Activated CD4-positive, alpha-beta T cell treated with anti-CD3 and anti-CD28 coated beads, Interleukin-2, amount 50 U/mL, for 16 hours (primary cell): ENCODE results near the gene KRT73.

Experiments
- DNase-seq: peaks from one replicate; pipeline ENCODE4 v3.0.0-alpha.2; 2020

Gene KRT73

GRCh38 chr12:52618216-52618615 lies at the start of gene KRT73:
TSS of gene KRT73 (minus strand) at chr12:52618559. CDS start at chr12:52618524, 35 bp downstream.
- DNase-seq = no peak

- DNase-seq = no peak
Measured at GRCh38 chr12:52667931-52668330, 49.6 kb upstream of the KRT73 start.

GRCh38 chr12:52667509-52667908 lies 49.1 kb upstream of the KRT73 start:
- DNase-seq = no peak

- no peak for DNase-seq
Measured at GRCh38 chr12:52666471-52666870, 48.1 kb upstream of the KRT73 start.

DNA sequence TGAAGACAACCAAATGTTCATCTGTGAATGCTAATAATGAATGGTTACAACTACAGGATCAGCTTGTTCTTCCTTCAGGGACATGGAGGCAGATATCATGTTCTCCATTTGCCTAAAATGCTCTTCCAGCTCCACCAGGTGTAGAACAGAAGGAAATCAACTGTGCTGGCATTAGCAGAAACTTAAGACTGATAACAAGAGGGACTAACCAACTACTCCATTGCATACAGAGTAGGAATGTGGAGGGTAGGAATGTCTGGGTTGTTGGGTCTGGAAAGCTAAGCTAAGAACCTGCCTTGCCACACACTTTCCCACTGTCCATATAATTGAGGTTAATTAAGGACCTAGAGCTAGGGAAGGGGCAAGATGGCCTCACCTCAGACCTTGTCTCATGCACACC lies 45.1 kb upstream of the KRT73 start:
- no peak for DNase-seq

GRCh38 chr12:52662918-52663229 lies 44.5 kb upstream of the KRT73 start:
- no peak for DNase-seq

DNA sequence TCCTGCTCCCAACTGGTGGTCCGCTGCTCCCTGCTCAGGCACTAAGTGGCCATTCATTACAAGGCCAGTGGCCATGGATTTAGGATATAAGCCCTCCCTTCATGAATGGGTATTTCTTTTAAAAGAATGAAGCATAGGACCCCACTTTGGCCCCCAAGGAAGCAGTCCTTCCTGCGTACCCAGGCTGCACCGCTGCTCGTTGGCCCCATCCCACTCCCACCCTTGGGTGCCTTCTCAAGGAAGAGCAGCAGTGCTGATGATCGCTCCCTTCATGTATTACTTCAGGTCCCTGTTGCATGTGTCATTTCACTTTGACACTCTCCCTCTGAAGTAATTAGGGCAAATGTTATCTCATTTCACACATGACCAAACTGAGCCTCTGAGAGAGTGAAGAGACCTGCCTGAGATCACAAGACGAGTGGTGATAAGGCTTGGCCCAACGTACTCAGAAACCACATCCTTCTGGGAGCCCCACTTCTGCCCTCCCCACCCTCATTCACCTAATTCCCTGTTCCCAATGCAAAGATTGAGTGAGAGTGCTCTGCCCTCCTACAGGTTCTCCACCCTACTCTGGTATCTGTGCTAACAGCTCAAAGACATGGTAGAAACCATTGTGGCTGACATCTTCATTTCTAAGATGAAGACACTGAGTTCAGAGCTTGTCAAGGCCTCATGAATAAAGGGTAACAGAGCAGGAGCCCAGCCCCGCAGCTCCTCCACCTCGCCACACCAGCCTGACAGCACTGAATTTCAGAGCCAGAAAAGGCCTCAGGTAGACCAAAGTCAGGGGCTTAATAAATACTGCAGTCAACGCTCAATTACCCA lies 43.9 kb upstream of the KRT73 start:
- DNase-seq = no peak

DNA sequence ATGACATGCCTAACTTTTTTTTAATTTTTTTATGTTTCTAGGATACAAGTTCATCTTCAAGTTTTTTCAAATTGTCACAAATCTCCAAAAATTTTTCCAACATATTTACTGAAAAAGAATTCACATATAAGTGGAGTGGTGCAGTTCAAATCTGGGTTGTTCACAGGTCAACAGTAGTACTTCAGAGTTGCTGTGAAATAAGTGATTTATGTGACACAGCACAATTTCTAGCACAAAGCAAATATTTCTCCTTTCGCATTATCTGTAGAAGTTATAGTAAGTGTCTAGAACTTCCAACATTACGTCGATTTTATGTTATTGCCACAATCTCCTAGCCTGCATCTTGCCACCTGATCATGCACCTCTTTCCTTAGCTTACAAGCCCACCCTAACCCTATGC lies 43.3 kb upstream of the KRT73 start:
- no peak for DNase-seq

GRCh38 chr12:52660934-52661499 lies 42.7 kb upstream of the KRT73 start:
- DNase-seq = no peak

DNA sequence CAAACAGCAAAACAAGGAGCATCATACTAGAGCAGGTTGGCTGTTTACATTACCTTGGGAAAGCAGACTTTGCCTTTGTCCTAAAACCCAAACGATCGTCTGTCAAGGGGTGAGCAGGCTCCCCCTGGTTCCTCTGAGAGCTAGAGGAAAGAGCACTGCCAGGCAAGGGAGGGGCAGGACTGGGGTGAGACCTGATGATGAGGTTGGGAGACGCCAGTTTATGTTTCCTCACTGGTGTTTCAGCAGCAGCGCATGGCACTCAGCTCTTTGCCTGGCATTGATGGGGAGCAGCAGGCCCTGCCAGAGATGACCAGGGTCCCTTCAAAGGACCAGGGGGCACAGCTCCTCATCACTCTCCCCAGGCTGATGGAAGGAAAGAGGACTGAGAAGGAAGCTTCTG lies 41.6 kb upstream of the KRT73 start:
- DNase-seq = no peak

DNA sequence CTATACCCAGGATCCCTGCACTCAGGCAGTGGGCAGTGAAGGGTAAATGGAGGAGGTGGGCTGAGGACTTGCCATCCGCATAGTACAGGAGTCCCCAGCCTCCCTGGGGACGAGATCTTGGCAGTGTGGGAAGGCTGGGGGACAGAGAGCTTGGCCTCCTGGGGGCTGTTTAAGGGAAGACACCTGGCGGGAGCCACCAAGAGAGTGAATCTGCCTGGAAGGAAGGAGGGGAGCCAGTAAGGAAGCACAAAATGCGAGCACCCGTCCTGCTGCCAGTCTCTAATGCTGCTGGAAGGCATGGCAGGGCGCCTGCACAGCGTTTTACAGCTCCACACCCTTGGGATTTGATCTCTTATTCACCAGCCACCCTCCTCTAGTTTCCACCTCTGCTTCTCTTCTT lies 41.0 kb upstream of the KRT73 start:
- DNase-seq = no peak

- no peak for DNase-seq
Measured at GRCh38 chr12:52658196-52658595, 39.8 kb upstream of the KRT73 start.

DNA sequence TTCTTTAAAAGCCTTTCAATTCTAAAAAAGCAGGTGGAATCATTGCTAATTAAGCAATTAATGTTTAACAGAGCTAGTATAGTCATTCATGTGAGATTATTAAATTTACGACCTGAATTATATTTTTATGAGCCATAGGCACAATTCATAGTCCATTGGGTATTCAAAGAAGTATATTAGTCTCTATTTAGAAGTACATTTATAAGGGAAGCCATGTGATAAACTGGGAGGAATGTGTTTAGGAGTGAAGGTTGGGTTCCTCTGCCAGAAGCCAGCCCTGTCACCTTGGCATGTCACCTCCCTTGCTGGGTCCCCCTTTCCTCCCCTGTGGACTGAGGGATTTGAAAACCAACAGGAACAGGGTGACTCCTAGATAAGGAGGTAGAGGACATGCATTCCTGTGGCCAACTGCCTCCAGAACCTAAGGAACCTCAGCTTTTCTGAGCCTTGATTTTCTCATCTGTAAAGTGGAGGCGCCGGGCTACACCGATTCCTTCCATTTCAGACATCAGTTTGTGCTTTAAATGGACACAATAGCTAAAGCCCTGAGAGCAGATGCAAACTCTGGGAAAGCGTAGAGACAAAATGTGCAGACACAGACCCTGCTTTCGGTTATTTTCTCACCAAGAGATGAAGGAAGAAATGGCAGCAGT lies 39.0 kb upstream of the KRT73 start:
- DNase-seq = no peak

DNA sequence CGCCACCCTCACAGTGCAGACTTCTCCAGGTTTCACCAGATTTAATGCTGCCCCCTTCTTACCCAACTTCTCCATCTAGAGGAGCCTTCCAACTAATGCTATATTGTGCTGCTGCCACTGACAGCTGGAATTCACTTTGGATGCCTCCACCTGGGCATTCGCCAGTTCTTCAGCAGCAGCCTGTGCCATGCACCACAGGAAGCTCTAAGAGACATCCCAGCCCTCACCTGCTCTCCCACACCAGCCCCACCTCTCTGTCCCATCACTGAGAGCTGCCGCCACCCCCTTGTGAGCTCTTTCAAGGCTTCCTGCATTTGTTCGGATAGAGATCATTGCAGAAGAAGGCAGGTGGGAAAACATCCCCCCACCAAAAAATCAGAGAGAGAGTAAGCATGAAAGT lies 38.3 kb upstream of the KRT73 start:
- no peak for DNase-seq

- no peak for DNase-seq
Measured at GRCh38 chr12:52655720-52656124, 37.4 kb upstream of the KRT73 start.

DNA sequence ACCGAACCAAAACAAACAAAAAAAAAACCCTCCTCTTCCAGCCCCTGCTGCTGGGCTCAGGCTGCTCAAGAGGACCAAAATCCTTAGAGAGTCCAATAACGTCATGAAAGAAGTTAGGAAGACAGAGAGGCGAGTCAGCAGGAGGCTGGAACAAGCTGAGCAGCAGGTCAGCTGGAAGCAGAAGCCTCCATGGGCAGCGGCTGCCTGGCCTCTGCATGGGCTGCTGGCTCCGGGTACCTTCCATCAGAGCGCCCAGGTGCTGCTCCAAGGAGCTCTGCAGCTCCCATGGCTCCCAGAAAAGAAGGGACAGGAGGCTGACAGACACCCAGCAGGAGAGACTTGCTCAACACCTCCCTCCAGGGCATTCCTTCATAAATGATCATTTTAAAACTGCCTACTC lies 36.9 kb upstream of the KRT73 start:
- DNase-seq = no peak

DNA sequence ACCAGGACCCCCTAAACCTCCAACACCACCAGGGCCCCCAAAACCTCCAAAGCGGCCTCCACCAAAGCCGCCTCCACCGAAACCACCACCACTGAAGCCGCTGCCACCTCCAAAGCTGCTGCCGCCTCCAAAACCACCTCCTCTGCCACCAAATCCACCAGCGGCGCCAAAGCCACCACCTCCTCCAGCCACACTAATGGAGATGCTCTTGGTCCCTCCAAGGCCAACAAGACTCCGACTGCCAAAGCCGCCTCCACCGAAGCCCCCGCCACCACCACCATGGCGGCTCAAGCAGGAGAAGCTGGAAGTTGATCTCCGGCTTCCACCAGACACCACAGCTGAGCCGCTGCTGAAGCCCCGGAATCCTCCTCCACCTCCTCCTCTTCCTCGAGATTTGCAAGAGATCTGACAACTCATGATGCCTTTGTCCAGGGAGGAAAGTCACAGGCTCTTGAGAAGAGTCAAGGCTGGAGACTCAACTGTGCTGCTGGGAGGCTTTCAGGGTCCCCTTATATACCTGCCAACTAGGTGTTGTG lies 33.4 kb upstream of the KRT73 start, which contains the start of gene KRT2:
KRT2 (minus strand) TSS at position 486 of the 536 bp plus-strand sequence; CDS start at position 417, 69 bp downstream.
- DNase-seq = no peak

DNA sequence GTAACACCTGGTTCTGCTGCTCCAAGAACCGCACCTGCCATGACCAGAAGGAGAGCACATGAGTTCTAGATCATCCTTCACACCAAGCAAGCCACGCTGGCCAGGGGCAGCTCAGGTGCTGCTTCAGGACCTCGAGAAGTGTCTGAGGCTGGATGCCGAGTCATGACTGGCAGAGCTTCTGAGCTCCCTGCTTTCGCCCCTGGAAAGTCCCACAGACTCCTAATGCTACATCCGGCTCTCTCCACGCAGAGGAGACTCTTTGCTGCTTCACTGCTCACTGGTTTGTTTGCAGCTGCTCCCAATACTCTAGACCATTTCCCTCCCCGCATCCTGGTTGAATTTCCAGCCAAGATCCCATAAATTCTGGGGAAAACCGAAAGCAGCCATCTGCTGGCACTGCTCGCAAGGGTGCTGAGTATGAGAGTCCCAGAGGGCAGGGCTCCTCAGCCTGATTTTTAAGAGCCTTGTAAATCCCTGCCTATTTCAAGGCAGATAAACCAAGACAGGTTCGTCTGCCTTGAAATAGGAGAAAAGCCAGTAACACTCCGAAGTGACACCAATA lies 32.2 kb upstream of the KRT73 start:
- no peak for DNase-seq

DNA sequence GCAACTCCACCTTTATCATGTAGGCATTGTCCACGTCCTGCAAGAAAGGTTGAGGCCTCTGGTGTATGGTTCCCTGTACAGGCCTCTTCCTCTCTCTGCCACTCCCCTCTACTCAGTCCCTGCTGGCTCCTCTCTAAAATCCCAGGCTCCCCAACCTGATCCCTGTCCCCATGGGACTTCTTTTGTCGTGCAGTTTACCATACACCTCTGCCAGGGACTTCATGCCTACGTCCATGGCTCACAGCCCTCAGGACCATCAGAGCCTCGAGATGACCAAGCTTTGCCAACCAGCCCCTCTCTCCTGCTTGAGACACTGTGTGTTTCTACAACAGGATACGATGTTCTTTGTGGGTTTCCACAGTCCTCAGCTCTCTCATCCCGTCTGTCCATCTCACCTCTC lies 30.7 kb upstream of the KRT73 start:
- DNase-seq = no peak

DNA sequence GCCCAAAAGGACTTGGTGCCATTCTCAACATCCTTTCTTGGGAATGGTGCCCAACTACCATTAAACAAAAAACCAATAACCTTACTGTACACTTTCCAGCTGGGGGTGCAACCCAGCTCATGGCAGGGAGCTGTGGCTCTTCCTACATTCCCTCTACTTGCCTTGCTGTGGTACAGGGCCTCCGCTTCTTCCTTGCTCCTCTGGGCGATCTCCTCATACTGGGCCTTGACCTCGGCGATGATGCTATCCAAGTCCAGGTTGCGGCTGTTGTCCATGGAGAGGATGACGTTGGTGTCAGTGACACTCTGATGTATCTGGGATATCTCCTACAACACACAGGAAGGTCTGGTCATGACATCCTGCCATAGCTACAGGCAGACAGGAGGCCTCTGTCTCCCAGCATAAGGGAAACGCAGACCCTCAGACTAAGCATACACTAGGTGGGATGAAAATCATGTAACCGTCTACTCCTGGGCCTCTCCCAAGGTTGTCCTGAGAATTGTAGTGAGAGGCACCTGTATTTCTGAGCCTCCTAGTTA lies 29.7 kb upstream of the KRT73 start:
- DNase-seq = no peak

DNA sequence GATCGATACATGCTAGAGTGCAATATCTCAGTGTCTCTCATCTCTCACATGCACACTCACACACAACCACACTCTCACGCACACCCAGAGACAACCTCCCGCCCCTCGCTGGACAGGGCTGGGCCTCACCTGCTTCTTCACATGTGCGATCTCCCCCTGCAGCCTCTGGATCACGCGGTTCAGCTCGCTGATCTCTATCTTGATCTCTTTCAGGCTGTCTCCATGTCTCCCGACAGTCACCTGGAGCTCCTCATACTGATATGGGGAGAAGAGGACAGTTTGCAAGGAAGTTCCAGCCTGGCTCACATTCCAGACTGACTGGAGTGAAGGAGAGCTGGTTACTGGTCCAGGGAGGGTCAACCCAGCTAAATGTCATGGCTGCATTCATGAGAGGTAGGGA lies 29.2 kb upstream of the KRT73 start:
- DNase-seq = no peak

DNA sequence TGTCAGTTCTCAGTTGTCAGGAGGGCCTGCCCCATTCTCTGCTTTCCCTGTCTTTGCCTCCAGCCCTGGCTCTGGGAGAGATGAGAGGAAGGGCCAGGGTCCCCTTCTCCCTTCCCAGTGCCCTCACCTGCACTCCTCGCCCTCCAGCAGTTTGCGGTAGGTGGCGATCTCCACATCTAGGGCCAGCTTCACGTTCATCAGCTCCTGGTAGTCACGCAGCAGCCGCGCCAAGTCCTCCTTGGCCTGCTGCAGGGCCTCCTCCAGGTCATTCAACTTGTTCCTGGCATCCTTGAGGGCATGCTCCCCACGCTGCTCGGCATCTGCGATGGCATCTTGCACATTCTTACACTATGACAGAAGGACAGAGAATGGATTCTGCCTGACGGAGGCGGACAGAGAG lies 28.3 kb upstream of the KRT73 start:
- DNase-seq = no peak

DNA sequence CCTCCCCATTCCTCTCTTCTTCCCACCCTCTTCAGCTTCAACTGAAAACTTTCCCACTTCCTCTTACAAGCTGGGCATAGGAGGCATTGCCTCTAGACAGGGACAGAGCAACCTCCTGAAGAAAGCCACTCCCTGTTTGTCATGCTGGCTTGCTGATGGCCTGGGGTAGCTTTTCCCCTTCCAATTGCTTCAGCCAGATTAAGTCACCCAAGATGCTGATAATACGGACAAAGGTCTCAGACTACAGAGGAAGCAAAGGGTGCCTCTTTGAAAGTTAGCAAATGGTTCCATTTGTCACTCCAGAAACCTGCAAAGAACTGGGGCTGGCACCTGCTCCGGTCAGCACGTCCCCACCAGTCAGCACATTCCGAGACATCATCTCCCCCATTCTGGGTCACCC lies 27.6 kb upstream of the KRT73 start:
- no peak for DNase-seq
